Stimulated activated CD4-positive, alpha-beta T cell treated with anti-CD3 and anti-CD28 coated beads, TNF-alpha, amount 100 ng/mL, for 4 hours (primary cell): ENCODE data around the gene GBP1.

Experiments used
- DNase-seq, 3 experiments: peaks; one replicate each; pipeline ENCODE4 v3.0.0-alpha.2; 2020; ENCODE audit warnings: low read depth in 3 of 3

Gene GBP1

GRCh38 chr1:89005286-89006151 is 59.5 kb downstream of the GBP1 start:
- DNase-seq, result no peak
